ENCODE results near the gene SLC38A4.

SLC38A4 gene

GRCh38 chr12:46798648-46799047, 27.1 kb downstream of the SLC38A4 start:
- Mint-ChIP-seq H3K27ac (no peak overlapping the region), H3K4me1 (peaks cover 7% of the 10 kb centered on the region), H3K36me3 (ENCODE audit: low read depth) (no peaks in the 10 kb centered on the region), H3K9me3 (peaks cover 3% of the 10 kb centered on the region), H3K27me3 (ENCODE audit: low read depth, poor library complexity) (no peaks in the 10 kb centered on the region), H3K4me3 (no peak overlapping the region)
- DNase-seq: no peak
- TF ChIP-seq CTCF (IDR thresholded peaks at IDR 0.05): no peak

GRCh38 chr12:46798056-46798455, 27.7 kb downstream of the SLC38A4 start:
- Mint-ChIP-seq H3K27me3 (ENCODE audit: low read depth, poor library complexity) (no peaks in the 10 kb centered on the region), H3K27ac (no peak overlapping the region), H3K9me3 (peaks cover 6% of the 10 kb centered on the region), H3K4me3 (no peak overlapping the region), H3K36me3 (ENCODE audit: low read depth) (no peaks in the 10 kb centered on the region), H3K4me1 (peaks cover 7% of the 10 kb centered on the region)
- no peak for DNase-seq
- TF ChIP-seq CTCF (IDR thresholded peaks at IDR 0.05): no peak

GRCh38 chr12:46795988-46796387, 29.8 kb downstream of the SLC38A4 start:
- Mint-ChIP-seq H3K36me3 (ENCODE audit: low read depth) (no peaks in the 10 kb centered on the region), H3K9me3 (peaks cover 6% of the 10 kb centered on the region), H3K27ac (no peak overlapping the region), H3K27me3 (ENCODE audit: low read depth, poor library complexity) (no peaks in the 10 kb centered on the region), H3K4me3 (no peak overlapping the region), H3K4me1 (peaks cover 7% of the 10 kb centered on the region)
- DNase-seq: no peak
- no peak for TF ChIP-seq CTCF (IDR thresholded peaks at IDR 0.05)

GRCh38 chr12:46794593-46795190, 31.1 kb downstream of the SLC38A4 start:
- H3K9me3 Mint-ChIP-seq: peaks cover 6% of the 10 kb centered on the region
- no peaks in the 10 kb centered on the region for H3K36me3 Mint-ChIP-seq (ENCODE audit: low read depth)
- no peak for TF ChIP-seq CTCF (IDR thresholded peaks at IDR 0.05)
- no peak overlapping the region for H3K4me3 Mint-ChIP-seq
- H3K27ac Mint-ChIP-seq: no peak overlapping the region
- peaks cover 7% of the 10 kb centered on the region for H3K4me1 Mint-ChIP-seq
- no peak for DNase-seq
- no peaks in the 10 kb centered on the region for H3K27me3 Mint-ChIP-seq (ENCODE audit: low read depth, poor library complexity)

GRCh38 chr12:46792925-46793324, 32.9 kb downstream of the SLC38A4 start:
- no peaks in the 10 kb centered on the region for H3K27me3 Mint-ChIP-seq (ENCODE audit: low read depth, poor library complexity)
- DNase-seq: no peak
- no peak for TF ChIP-seq CTCF (IDR thresholded peaks at IDR 0.05)
- peaks cover 6% of the 10 kb centered on the region for H3K4me1 Mint-ChIP-seq
- peaks cover 6% of the 10 kb centered on the region for H3K9me3 Mint-ChIP-seq
- H3K36me3 Mint-ChIP-seq (ENCODE audit: low read depth): no peaks in the 10 kb centered on the region
- H3K27ac Mint-ChIP-seq: no peak overlapping the region
- no peak overlapping the region for H3K4me3 Mint-ChIP-seq

- H3K27ac Mint-ChIP-seq: no peak overlapping the region
- H3K36me3 Mint-ChIP-seq (ENCODE audit: low read depth): no peaks in the 10 kb centered on the region
- H3K4me3 Mint-ChIP-seq: no peak overlapping the region
- H3K4me1 Mint-ChIP-seq: no peaks in the 10 kb centered on the region
- DNase-seq: no peak
- no peaks in the 10 kb centered on the region for H3K27me3 Mint-ChIP-seq (ENCODE audit: low read depth, poor library complexity)
- peaks cover 3% of the 10 kb centered on the region for H3K9me3 Mint-ChIP-seq
- no peak for TF ChIP-seq CTCF (IDR thresholded peaks at IDR 0.05)
These were observed 35.7 kb downstream of the SLC38A4 start for GRCh38 chr12:46790066-46790465.

Data from nephron progenitor cell (in vitro differentiated cells).